Measurements from ENCODE around the gene MRM1.

The MRM1 gene

GRCh38 chr17:36632916-36633771, 31.8 kb downstream of the MRM1 start:
- no peak for DNase-seq

GRCh38 chr17:36640346-36640745, 39.0 kb downstream of the MRM1 start:
- DNase-seq: no peak

- no peak for DNase-seq
Measured at GRCh38 chr17:36640836-36641235, 39.5 kb downstream of the MRM1 start.

GRCh38 chr17:36641331-36641876, 40.0 kb downstream of the MRM1 start:
- no peak for DNase-seq

- no peak for DNase-seq
Measured at GRCh38 chr17:36641877-36642845, 40.8 kb downstream of the MRM1 start.

- DNase-seq: no peak
Measured at GRCh38 chr17:36643086-36643685, 41.8 kb downstream of the MRM1 start.

- no peak for DNase-seq
Measured at GRCh38 chr17:36645422-36645821, 44.0 kb downstream of the MRM1 start.

GRCh38 chr17:36647636-36648035, 46.3 kb downstream of the MRM1 start:
- no peak for DNase-seq

GRCh38 chr17:36650096-36650775, 48.9 kb downstream of the MRM1 start:
- no peak for DNase-seq

GRCh38 chr17:36653374-36653773, 52.0 kb downstream of the MRM1 start:
- DNase-seq: no peak

GRCh38 chr17:36653856-36654255, 52.5 kb downstream of the MRM1 start:
- DNase-seq: no peak

GRCh38 chr17:36655726-36656125, 54.3 kb downstream of the MRM1 start:
- no peak for DNase-seq

- DNase-seq: no peak
Measured at GRCh38 chr17:36657390-36657762, 56.0 kb downstream of the MRM1 start.

GRCh38 chr17:36657763-36658490, 56.5 kb downstream of the MRM1 start:
- no peak for DNase-seq
